Liver (tissue), 9 donors: Measurements from ENCODE around the gene LHPP. TPM values are rescaled to one million over a fixed set of nuclear protein-coding genes. Genes with fewer than 3 reads are reported as not detected.

Experiments
- DNase-seq: peaks from one replicate; pipeline ENCODE4 v3.0.0-alpha.2; 2017; ENCODE audit warnings: low spot score
- H3K27ac ChIP-seq, 2 donors: one replicate each; pipeline ENCODE4 v1.7.0; 2013; ENCODE audit warnings: inconsistent platforms in 2 of 2, low read length in 2 of 2, control low read depth in 1 of 2, low read depth in 1 of 2, mild to moderate bottlenecking in 1 of 2
- H3K27me3 ChIP-seq, 4 donors: one replicate each; pipeline versions ENCODE4 v1.6.1 to v1.7.0; 2013; ENCODE audit warnings: low read length in 3 of 4, inconsistent platforms in 1 of 4, mild to moderate bottlenecking in 1 of 4, moderate library complexity in 1 of 4; ENCODE audit not compliant: control insufficient read depth in 4 of 4, insufficient read depth in 4 of 4
- H3K36me3 ChIP-seq, 4 donors: one replicate each; pipeline versions ENCODE4 v1.6.1 to v1.7.0; 2013; ENCODE audit warnings: low read length in 3 of 4, mild to moderate bottlenecking in 3 of 4, low read depth in 1 of 4, moderate library complexity in 1 of 4; ENCODE audit not compliant: control insufficient read depth in 4 of 4, insufficient read depth in 3 of 4
- H3K4me1 ChIP-seq, 4 donors: one replicate each; pipeline versions ENCODE4 v1.6.1 to v1.7.0; 2013; ENCODE audit warnings: low read length in 3 of 4, mild to moderate bottlenecking in 3 of 4, moderate library complexity in 1 of 4; ENCODE audit not compliant: control insufficient read depth in 4 of 4, insufficient read depth in 4 of 4
- H3K4me3 ChIP-seq, 3 donors: one replicate each; pipeline versions ENCODE4 v1.6.1 to v1.7.0; 2013; ENCODE audit warnings: low read length in 3 of 3, control low read depth in 1 of 3, low read depth in 1 of 3, mild to moderate bottlenecking in 1 of 3
- H3K9ac ChIP-seq, 2 donors: one replicate each; pipeline ENCODE4 v1.7.0; 2013; ENCODE audit warnings: low read length in 2 of 2, mild to moderate bottlenecking in 2 of 2, moderate library complexity in 2 of 2, control low read depth in 1 of 2, low read depth in 1 of 2
- H3K9me3 ChIP-seq, 4 donors: one replicate each; pipeline versions ENCODE4 v1.6.1 to v1.7.0; 2013; ENCODE audit warnings: low read length in 3 of 4; ENCODE audit not compliant: control insufficient read depth in 4 of 4
- ATF3 ChIP-seq: IDR thresholded peaks from 2 replicates; pipeline ENCODE4 v1.6.1; 2016; ENCODE audit warnings: antibody characterized with exemption
- CTCF ChIP-seq: fragments of 150-350 bp; IDR thresholded peaks from 2 replicates; pipeline ENCODE4 v1.5.1; 2017; ENCODE audit warnings: improper control_type of control experiment, low read depth, low read length; ENCODE audit not compliant: missing input control
- FOXA1 ChIP-seq: IDR thresholded peaks from 2 replicates; pipeline ENCODE4 v1.6.1; 2016; ENCODE audit warnings: antibody characterized with exemption
- FOXA2 ChIP-seq: IDR thresholded peaks from 2 replicates; pipeline ENCODE4 v1.6.1; 2016; ENCODE audit warnings: antibody characterized with exemption
- GABPA ChIP-seq, 2 donors: IDR thresholded peaks in 1 of 2; conservative IDR thresholded peaks in 1 of 2; 2 replicates each; pipeline ENCODE4 v1.6.1; 2016; ENCODE audit warnings: antibody characterized with exemption in 2 of 2, mild to moderate bottlenecking in 1 of 2, moderate library complexity in 1 of 2
- HNF4G ChIP-seq: IDR thresholded peaks from 2 replicates; pipeline ENCODE4 v1.6.1; 2016; ENCODE audit warnings: antibody characterized with exemption
- JUND ChIP-seq, 2 donors: IDR thresholded peaks; 2 replicates each; pipeline ENCODE4 v1.6.1; 2016; ENCODE audit warnings: antibody characterized with exemption in 2 of 2
- MAX ChIP-seq: IDR thresholded peaks from 2 replicates; pipeline ENCODE4 v1.6.1; 2016; ENCODE audit warnings: antibody characterized with exemption
- REST ChIP-seq: IDR thresholded peaks from 2 replicates; pipeline ENCODE4 v1.6.1; 2016; ENCODE audit warnings: antibody characterized with exemption, mild to moderate bottlenecking
- SP1 ChIP-seq: IDR thresholded peaks from 2 replicates; pipeline ENCODE4 v1.6.1; 2018; ENCODE audit warnings: antibody characterized with exemption, mild to moderate bottlenecking
- YY1 ChIP-seq: IDR thresholded peaks from 2 replicates; pipeline ENCODE4 v1.6.1; 2016; ENCODE audit warnings: antibody characterized with exemption, mild to moderate bottlenecking
- ZBTB33 ChIP-seq: IDR thresholded peaks from 2 replicates; pipeline ENCODE4 v1.6.1; 2016; ENCODE audit warnings: antibody characterized with exemption
- WGBS: extraction: QIAGEN DNeasy Blood & Tissue Kit; methylation state at CpG from one replicate; pipeline ENCODE4 v1.1.7; 2013; 5-methylcytosine and 5-hydroxymethylcytosine counted together
- polyA plus RNA-seq, 2 donors: library from polyadenylated mRNA; stranded (reverse) in 1 of 2; unstranded in 1 of 2; fragments of 200-250 nt in 1 of 2; fragments of >200 nt in 1 of 2; fragmentation: Nextera tagmentation in 1 of 2; extraction: Ambion mirVana in 1 of 2; gene quantifications; one replicate each; pipeline versions ENCODE4 v1.2.1 to v1.2.3, GENCODE V29; 2013 to 2015
- total RNA-seq, 2 donors: library from RNA; depleted of rRNA; stranded (reverse); fragments of >200 nt; gene quantifications; one replicate each; pipeline ENCODE4 v1.2.3, GENCODE V29; 2014
- donor health status: healthy.
- donor health status: healthy.
- donor health status: healthy.
- donor health status: healthy.
- donor health status: healthy.

The LHPP gene
- total and polyA plus RNA-seq, 4 donors = 15.9 to 39.9 (median 26.2) TPM

GRCh38 chr10:124573726-124574455, 112.3 kb downstream of the LHPP start:
- Histone ChIP-seq H3K36me3 (no peaks in the 10 kb centered on the region), H3K9ac (no peak overlapping the region), H3K4me1 (no peaks in the 10 kb centered on the region), H3K27ac (no peak overlapping the region), H3K9me3 (no peaks in the 10 kb centered on the region), H3K4me3 (no peak overlapping the region), H3K27me3 (no peaks in the 10 kb centered on the region)
- no peak for DNase-seq
- WGBS = 95% methylated on average over 31 of the region's 31 CpGs
- TF ChIP-seq YY1 = no peak
- TF ChIP-seq REST = no peak
- no peak for TF ChIP-seq FOXA1
- no peak for TF ChIP-seq ATF3
- no peak for TF ChIP-seq HNF4G
- no peak for TF ChIP-seq SP1
- TF ChIP-seq MAX = no peak
- no peak for TF ChIP-seq FOXA2
- TF ChIP-seq ZBTB33 = no peak
- TF ChIP-seq JUND (IDR thresholded peaks at IDR 0.05) = no peak

GRCh38 chr10:124574456-124575070, 112.9 kb downstream of the LHPP start:
- Histone ChIP-seq H3K4me1 (no peaks in the 10 kb centered on the region), H3K9me3 (no peaks in the 10 kb centered on the region), H3K36me3 (no peaks in the 10 kb centered on the region), H3K4me3 (no peak overlapping the region), H3K9ac (no peak overlapping the region), H3K27me3 (no peaks in the 10 kb centered on the region), H3K27ac (no peak overlapping the region)
- TF ChIP-seq GABPA (IDR thresholded peaks at IDR 0.05 in 1 of 2, conservative IDR thresholded peaks at IDR 0.05 in 1 of 2) (no peak), FOXA1 (no peak), ATF3 (no peak), JUND (IDR thresholded peaks at IDR 0.05) (no peak), SP1 (no peak), MAX (no peak), CTCF (no peak)
- no peak for DNase-seq
- WGBS = 94% methylated on average over 14 of the region's 14 CpGs
